IPS-20b (cell line): ENCODE data around the gene PLXNA1.

Experiments
- H3K27ac ChIP-seq: one replicate; pipeline ENCODE4 v1.5.1; 2013; ENCODE audit warnings: low read length
- H3K27me3 ChIP-seq: 2 replicates; pipeline ENCODE4 v1.6.1; 2013; ENCODE audit warnings: mild to moderate bottlenecking, low read length, inconsistent platforms; ENCODE audit not compliant: insufficient read depth
- H3K36me3 ChIP-seq: 2 replicates; pipeline ENCODE4 v1.6.1; 2013; ENCODE audit warnings: low read depth, mild to moderate bottlenecking, inconsistent platforms, low read length, moderate library complexity; ENCODE audit not compliant: insufficient read depth
- H3K4me1 ChIP-seq: 2 replicates; pipeline ENCODE4 v1.6.1; 2013; ENCODE audit warnings: mild to moderate bottlenecking, control low read depth, inconsistent platforms, low read length, moderate library complexity; ENCODE audit not compliant: insufficient read depth
- H3K4me3 ChIP-seq: 2 replicates; pipeline ENCODE4 v1.5.1; 2013; ENCODE audit warnings: mild to moderate bottlenecking, low read length, inconsistent platforms
- H3K9ac ChIP-seq: 2 replicates; pipeline ENCODE4 v1.6.1; 2013; ENCODE audit warnings: low read depth, mild to moderate bottlenecking, inconsistent platforms, low read length, moderate library complexity
- H3K9me3 ChIP-seq: 2 replicates; pipeline ENCODE4 v1.6.1; 2013; ENCODE audit warnings: mild to moderate bottlenecking, low read depth, low read length, inconsistent platforms; ENCODE audit not compliant: insufficient read depth

PLXNA1 gene

GRCh38 chr3:126982471-126983175, at the start of gene PLXNA1:
TSS of gene PLXNA1 (plus strand) at chr3:126983115. CDS start at chr3:126988594, 5,479 bp downstream.
- H3K36me3 ChIP-seq: no peaks in the 10 kb centered on the region
- peaks cover 25% of the 10 kb centered on the region for H3K27me3 ChIP-seq
- peak within 1 kb of the TSS; percentile 53; the same call in 1 of the 2 replicates for H3K9ac ChIP-seq
- no peaks in the 10 kb centered on the region for H3K9me3 ChIP-seq
- peaks cover 3% of the 10 kb centered on the region; the same call in 1 of the 2 replicates for H3K4me1 ChIP-seq
- no peak within 1 kb of the TSS for H3K27ac ChIP-seq
- H3K4me3 ChIP-seq: peak within 1 kb of the TSS; percentile 64

GRCh38 chr3:126934031-126934531, 48.8 kb upstream of the PLXNA1 start:
- H3K27me3 ChIP-seq: no peaks in the 10 kb centered on the region
- H3K4me3 ChIP-seq: no peak overlapping the region
- no peak overlapping the region for H3K27ac ChIP-seq
- H3K9ac ChIP-seq: no peak overlapping the region
- no peaks in the 10 kb centered on the region for H3K36me3 ChIP-seq
- no peaks in the 10 kb centered on the region for H3K9me3 ChIP-seq
- H3K4me1 ChIP-seq: no peaks in the 10 kb centered on the region

GRCh38 chr3:126934991-126935390, 47.9 kb upstream of the PLXNA1 start:
- Histone ChIP-seq H3K36me3 (no peaks in the 10 kb centered on the region), H3K9ac (no peak overlapping the region), H3K4me1 (no peaks in the 10 kb centered on the region), H3K27ac (no peak overlapping the region), H3K27me3 (no peaks in the 10 kb centered on the region), H3K9me3 (no peaks in the 10 kb centered on the region), H3K4me3 (no peak overlapping the region)

GRCh38 chr3:126935756-126936509, 47.0 kb upstream of the PLXNA1 start:
- no peaks in the 10 kb centered on the region for H3K4me1 ChIP-seq
- no peaks in the 10 kb centered on the region for H3K27me3 ChIP-seq
- no peaks in the 10 kb centered on the region for H3K9me3 ChIP-seq
- H3K27ac ChIP-seq: no peak overlapping the region
- H3K9ac ChIP-seq: no peak overlapping the region
- no peak overlapping the region for H3K4me3 ChIP-seq
- no peaks in the 10 kb centered on the region for H3K36me3 ChIP-seq

DNA sequence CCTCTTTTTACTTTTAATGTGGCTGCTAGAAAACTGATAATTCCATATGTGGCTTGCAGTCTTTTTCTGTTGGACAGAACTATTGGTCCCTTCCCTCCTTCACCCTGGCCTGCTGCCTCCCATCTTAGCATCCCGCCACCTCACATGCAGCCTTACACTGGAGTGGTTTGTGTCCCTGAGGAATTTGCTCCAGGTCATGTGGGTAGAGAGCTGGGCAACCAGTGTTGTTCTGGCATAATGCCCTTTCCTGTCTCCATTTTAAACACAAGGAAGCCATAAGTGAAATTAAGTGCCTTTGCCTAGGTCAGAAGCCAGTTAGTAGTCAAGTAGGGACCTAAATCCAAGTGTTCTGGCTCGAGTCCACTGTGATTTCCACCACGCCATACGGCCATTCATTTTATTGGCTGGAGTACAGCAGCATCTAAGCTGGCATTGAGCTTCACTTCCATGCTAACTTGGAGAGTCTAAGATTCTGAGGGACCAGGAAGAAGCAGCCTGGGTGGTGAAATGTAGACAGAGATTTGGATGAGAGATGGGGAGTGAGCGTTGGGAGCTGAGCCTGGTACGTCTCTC, 46.0 kb upstream of the PLXNA1 start:
- H3K4me1 ChIP-seq: no peaks in the 10 kb centered on the region
- H3K27ac ChIP-seq: no peak overlapping the region
- no peak overlapping the region for H3K9ac ChIP-seq
- no peaks in the 10 kb centered on the region for H3K27me3 ChIP-seq
- no peaks in the 10 kb centered on the region for H3K9me3 ChIP-seq
- no peak overlapping the region for H3K4me3 ChIP-seq
- H3K36me3 ChIP-seq: no peaks in the 10 kb centered on the region

GRCh38 chr3:126937533-126937932, 45.4 kb upstream of the PLXNA1 start:
- Histone ChIP-seq H3K4me1 (no peaks in the 10 kb centered on the region), H3K36me3 (no peaks in the 10 kb centered on the region), H3K27me3 (no peaks in the 10 kb centered on the region), H3K9ac (no peak overlapping the region), H3K27ac (no peak overlapping the region), H3K4me3 (no peak overlapping the region), H3K9me3 (no peaks in the 10 kb centered on the region)

DNA sequence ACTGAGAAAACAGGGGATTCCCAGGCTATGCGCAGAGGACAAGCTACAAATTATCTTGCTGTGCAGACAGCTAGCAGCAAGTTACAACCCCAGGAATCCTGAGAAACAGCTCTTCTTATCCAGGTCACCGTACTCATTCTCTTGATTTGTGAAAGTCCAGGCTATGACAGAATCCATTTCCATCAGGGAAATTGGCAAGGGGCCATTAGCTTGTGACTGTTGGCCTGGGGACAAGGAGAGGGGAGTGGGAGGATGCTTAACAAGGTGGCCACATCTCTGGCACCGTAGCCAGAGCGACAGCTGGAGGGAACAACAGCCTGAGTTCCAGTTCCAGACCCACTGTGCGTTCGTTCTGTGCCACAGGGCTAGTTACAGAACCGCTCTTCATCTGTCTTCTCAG, 44.9 kb upstream of the PLXNA1 start:
- Histone ChIP-seq H3K27me3 (no peaks in the 10 kb centered on the region), H3K9ac (no peak overlapping the region), H3K4me1 (no peaks in the 10 kb centered on the region), H3K27ac (no peak overlapping the region), H3K4me3 (no peak overlapping the region), H3K36me3 (no peaks in the 10 kb centered on the region), H3K9me3 (no peaks in the 10 kb centered on the region)

GRCh38 chr3:126938520-126939337, 44.2 kb upstream of the PLXNA1 start:
- no peak overlapping the region for H3K27ac ChIP-seq
- no peak overlapping the region for H3K9ac ChIP-seq
- H3K9me3 ChIP-seq: no peaks in the 10 kb centered on the region
- no peaks in the 10 kb centered on the region for H3K27me3 ChIP-seq
- H3K4me3 ChIP-seq: no peak overlapping the region
- no peaks in the 10 kb centered on the region for H3K4me1 ChIP-seq
- H3K36me3 ChIP-seq: no peaks in the 10 kb centered on the region

- H3K27me3 ChIP-seq: no peaks in the 10 kb centered on the region
- H3K36me3 ChIP-seq: no peaks in the 10 kb centered on the region
- no peak overlapping the region for H3K9ac ChIP-seq
- H3K4me1 ChIP-seq: no peaks in the 10 kb centered on the region
- no peak overlapping the region for H3K27ac ChIP-seq
- no peak overlapping the region for H3K4me3 ChIP-seq
- no peaks in the 10 kb centered on the region for H3K9me3 ChIP-seq
Observed at GRCh38 chr3:126939338-126939718, 43.6 kb upstream of the PLXNA1 start.

GRCh38 chr3:126939733-126940132, 43.2 kb upstream of the PLXNA1 start:
- Histone ChIP-seq H3K27me3 (no peaks in the 10 kb centered on the region), H3K9ac (no peak overlapping the region), H3K4me3 (no peak overlapping the region), H3K27ac (no peak overlapping the region), H3K9me3 (no peaks in the 10 kb centered on the region), H3K4me1 (no peaks in the 10 kb centered on the region), H3K36me3 (no peaks in the 10 kb centered on the region)

DNA sequence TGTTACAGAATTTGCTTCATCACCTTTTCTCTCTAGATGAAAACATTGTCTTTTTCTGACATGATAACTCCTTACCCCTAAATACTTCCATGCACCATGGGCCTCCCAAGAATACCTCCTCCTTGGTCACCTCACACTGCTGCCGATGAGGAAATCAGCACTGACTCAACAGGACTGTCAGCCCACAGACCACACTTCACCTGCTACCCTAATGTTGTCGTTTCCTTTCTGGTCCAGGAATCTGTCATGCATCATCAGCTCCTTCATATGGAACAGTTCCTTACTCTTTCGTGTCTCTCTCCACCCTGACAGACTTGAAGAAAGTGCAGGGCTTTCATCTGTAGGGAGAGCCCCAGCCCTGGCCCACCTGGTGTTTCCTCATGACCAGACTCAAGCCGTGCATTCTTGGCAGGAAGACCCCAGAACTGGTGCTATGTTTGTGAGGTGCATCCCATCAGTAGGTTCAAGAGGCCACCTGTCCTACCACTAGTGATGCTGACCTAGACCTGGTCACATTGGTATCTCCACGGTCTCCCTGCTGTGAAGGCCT, 41.1 kb upstream of the PLXNA1 start:
- no peak overlapping the region for H3K4me3 ChIP-seq
- H3K27me3 ChIP-seq: no peaks in the 10 kb centered on the region
- H3K9me3 ChIP-seq: no peaks in the 10 kb centered on the region
- no peaks in the 10 kb centered on the region for H3K4me1 ChIP-seq
- no peak overlapping the region for H3K27ac ChIP-seq
- H3K36me3 ChIP-seq: no peaks in the 10 kb centered on the region
- no peak overlapping the region for H3K9ac ChIP-seq
